SW480 (cell line): ENCODE measurements around the gene CSF1R.
"Not testable (repeated sequence)": the region's sequence is repeated elsewhere in the genome, so short reads cannot be mapped to it uniquely, and the experiment has no call there.

Experiments used
- DNase-seq: peaks from one replicate; pipeline ENCODE4 v3.0.0-alpha.2; 2016; ENCODE audit warnings: low spot score

CSF1R gene

GRCh38 chr5:150054569-150054968 lies 31.8 kb downstream of the CSF1R start:
- DNase-seq = no peak

GRCh38 chr5:150053713-150054392 lies 32.5 kb downstream of the CSF1R start:
- DNase-seq = no peak

- peak; percentile 41 for DNase-seq
Observed at GRCh38 chr5:150052956-150053712, 33.2 kb downstream of the CSF1R start.

GRCh38 chr5:150052226-150052955 lies 34.0 kb downstream of the CSF1R start:
- no peak for DNase-seq

GRCh38 chr5:150051657-150052195 lies 34.6 kb downstream of the CSF1R start:
- DNase-seq = no peak

GRCh38 chr5:150050172-150050811 lies 36.1 kb downstream of the CSF1R start:
- DNase-seq = peak; percentile 17

- DNase-seq = no peak
Observed at GRCh38 chr5:150046031-150046430, 40.3 kb downstream of the CSF1R start.

- no peak for DNase-seq
Observed at GRCh38 chr5:150045549-150045948, 40.8 kb downstream of the CSF1R start.

GRCh38 chr5:150044712-150045111 lies 41.6 kb downstream of the CSF1R start:
- no peak for DNase-seq

GRCh38 chr5:150044329-150044681 lies 42.0 kb downstream of the CSF1R start:
- no peak for DNase-seq

GRCh38 chr5:150043657-150044328 lies 42.6 kb downstream of the CSF1R start:
- no peak for DNase-seq

- no peak for DNase-seq
Observed at GRCh38 chr5:150042459-150042858, 43.9 kb downstream of the CSF1R start.

GRCh38 chr5:150038547-150038946 lies 47.8 kb downstream of the CSF1R start:
- no peak for DNase-seq

GRCh38 chr5:150036513-150036912 lies 49.8 kb downstream of the CSF1R start:
- no peak for DNase-seq

- no peak for DNase-seq
Observed at GRCh38 chr5:150035139-150035895, 51.0 kb downstream of the CSF1R start.

- no peak for DNase-seq
Observed at GRCh38 chr5:150034662-150035061, 51.7 kb downstream of the CSF1R start.

- DNase-seq = no peak
Observed at GRCh38 chr5:150033334-150033733, 53.0 kb downstream of the CSF1R start.

GRCh38 chr5:150028047-150028446 lies 58.3 kb downstream of the CSF1R start:
- DNase-seq = not testable (repeated sequence)

- no peak for DNase-seq
Observed at GRCh38 chr5:150026682-150027172, 59.6 kb downstream of the CSF1R start.

- DNase-seq = no peak
Observed at GRCh38 chr5:150024346-150024984, 61.9 kb downstream of the CSF1R start.
